NCI-H1105 treated with DMSO at 0.1 percent for 48 hours (cell line): Measurements from ENCODE around the gene SDK2.
"Not testable (repeated sequence)": the region's sequence is repeated elsewhere in the genome, so short reads cannot be mapped to it uniquely, and the experiment has no call there.

Experiments
- DNase-seq: peaks from one replicate; lab custom pipeline; 2025; lab: John Stamatoyannopoulos, UW

SDK2 gene

GRCh38 chr17:73343168-73343634, 301.0 kb downstream of the SDK2 start:
- DNase-seq = no peak

GRCh38 chr17:73342541-73343167, 301.6 kb downstream of the SDK2 start:
- no peak for DNase-seq

GRCh38 chr17:73342050-73342522, 302.2 kb downstream of the SDK2 start:
- no peak for DNase-seq

GRCh38 chr17:73341350-73342049, 302.7 kb downstream of the SDK2 start:
- DNase-seq = no peak

GRCh38 chr17:73340093-73340596, 304.1 kb downstream of the SDK2 start:
- no peak for DNase-seq

GRCh38 chr17:73338566-73339197, 305.6 kb downstream of the SDK2 start:
- DNase-seq = no peak

GRCh38 chr17:73338050-73338521, 306.2 kb downstream of the SDK2 start:
- DNase-seq = no peak

GRCh38 chr17:73337330-73337710, 306.9 kb downstream of the SDK2 start:
- no peak for DNase-seq

- DNase-seq = no peak
Measured at GRCh38 chr17:73336408-73337329, 307.6 kb downstream of the SDK2 start.

GRCh38 chr17:73335591-73336407, 308.4 kb downstream of the SDK2 start:
- no peak for DNase-seq

GRCh38 chr17:73334771-73335513, 309.3 kb downstream of the SDK2 start:
- DNase-seq = no peak

- DNase-seq = not testable (repeated sequence)
Measured at GRCh38 chr17:73333445-73333844, 310.8 kb downstream of the SDK2 start.

- no peak for DNase-seq
Measured at GRCh38 chr17:73331060-73331459, 313.2 kb downstream of the SDK2 start.

- no peak for DNase-seq
Measured at GRCh38 chr17:73327676-73328075, 316.6 kb downstream of the SDK2 start.

- no peak for DNase-seq
Measured at GRCh38 chr17:73325527-73325842, 318.8 kb downstream of the SDK2 start.

GRCh38 chr17:73324711-73325526, 319.3 kb downstream of the SDK2 start:
- no peak for DNase-seq

GRCh38 chr17:73324160-73324475, 320.1 kb downstream of the SDK2 start:
- DNase-seq = no peak

- no peak for DNase-seq
Measured at GRCh38 chr17:73323409-73324159, 320.7 kb downstream of the SDK2 start.
